ENCODE results near the gene LARGE1. TPM values are rescaled to one million over a fixed set of nuclear protein-coding genes. Genes with fewer than 3 reads are reported as not detected.

LARGE1 gene
- total and polyA plus RNA-seq, 2 of the 13 experiments (the other 11 are each of a cell fraction or from before 2014, with no cell fraction given) = 8.4 to 11.0 TPM

- TF ChIP-seq ARID4A (CRISPR knock-in tag; IDR thresholded peaks at IDR 0.05; ENCODE audit: borderline replicate concordance) (no peak), CREB1 (IDR thresholded peaks at IDR 0.05) (no peak), CREB1 (CRISPR knock-in tag; IDR thresholded peaks at IDR 0.05) (no peak), ZNF337 (CRISPR knock-in tag; IDR thresholded peaks at IDR 0.05; ENCODE audit: borderline replicate concordance, low read depth) (no peak), KDM2A (CRISPR knock-in tag; IDR thresholded peaks at IDR 0.05; ENCODE audit: borderline replicate concordance, low read depth) (no peak), FOXK2 (IDR thresholded peaks at IDR 0.05) (no peak)
- TF ChIP-seq, protein P1, sequence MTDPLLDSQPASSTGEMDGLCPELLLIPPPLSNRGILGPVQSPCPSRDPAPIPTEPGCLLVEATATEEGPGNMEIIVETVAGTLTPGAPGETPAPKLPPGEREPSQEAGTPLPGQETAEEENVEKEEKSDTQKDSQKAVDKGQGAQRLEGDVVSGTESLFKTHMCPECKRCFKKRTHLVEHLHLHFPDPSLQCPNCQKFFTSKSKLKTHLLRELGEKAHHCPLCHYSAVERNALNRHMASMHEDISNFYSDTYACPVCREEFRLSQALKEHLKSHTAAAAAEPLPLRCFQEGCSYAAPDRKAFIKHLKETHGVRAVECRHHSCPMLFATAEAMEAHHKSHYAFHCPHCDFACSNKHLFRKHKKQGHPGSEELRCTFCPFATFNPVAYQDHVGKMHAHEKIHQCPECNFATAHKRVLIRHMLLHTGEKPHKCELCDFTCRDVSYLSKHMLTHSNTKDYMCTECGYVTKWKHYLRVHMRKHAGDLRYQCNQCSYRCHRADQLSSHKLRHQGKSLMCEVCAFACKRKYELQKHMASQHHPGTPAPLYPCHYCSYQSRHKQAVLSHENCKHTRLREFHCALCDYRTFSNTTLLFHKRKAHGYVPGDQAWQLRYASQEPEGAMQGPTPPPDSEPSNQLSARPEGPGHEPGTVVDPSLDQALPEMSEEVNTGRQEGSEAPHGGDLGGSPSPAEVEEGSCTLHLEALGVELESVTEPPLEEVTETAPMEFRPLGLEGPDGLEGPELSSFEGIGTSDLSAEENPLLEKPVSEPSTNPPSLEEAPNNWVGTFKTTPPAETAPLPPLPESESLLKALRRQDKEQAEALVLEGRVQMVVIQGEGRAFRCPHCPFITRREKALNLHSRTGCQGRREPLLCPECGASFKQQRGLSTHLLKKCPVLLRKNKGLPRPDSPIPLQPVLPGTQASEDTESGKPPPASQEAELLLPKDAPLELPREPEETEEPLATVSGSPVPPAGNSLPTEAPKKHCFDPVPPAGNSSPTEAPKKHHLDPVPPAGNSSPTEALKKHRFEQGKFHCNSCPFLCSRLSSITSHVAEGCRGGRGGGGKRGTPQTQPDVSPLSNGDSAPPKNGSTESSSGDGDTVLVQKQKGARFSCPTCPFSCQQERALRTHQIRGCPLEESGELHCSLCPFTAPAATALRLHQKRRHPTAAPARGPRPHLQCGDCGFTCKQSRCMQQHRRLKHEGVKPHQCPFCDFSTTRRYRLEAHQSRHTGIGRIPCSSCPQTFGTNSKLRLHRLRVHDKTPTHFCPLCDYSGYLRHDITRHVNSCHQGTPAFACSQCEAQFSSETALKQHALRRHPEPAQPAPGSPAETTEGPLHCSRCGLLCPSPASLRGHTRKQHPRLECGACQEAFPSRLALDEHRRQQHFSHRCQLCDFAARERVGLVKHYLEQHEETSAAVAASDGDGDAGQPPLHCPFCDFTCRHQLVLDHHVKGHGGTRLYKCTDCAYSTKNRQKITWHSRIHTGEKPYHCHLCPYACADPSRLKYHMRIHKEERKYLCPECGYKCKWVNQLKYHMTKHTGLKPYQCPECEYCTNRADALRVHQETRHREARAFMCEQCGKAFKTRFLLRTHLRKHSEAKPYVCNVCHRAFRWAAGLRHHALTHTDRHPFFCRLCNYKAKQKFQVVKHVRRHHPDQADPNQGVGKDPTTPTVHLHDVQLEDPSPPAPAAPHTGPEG (CRISPR knock-in tag; IDR thresholded peaks at IDR 0.05) = no peak
- TF ChIP-seq, protein P2, sequence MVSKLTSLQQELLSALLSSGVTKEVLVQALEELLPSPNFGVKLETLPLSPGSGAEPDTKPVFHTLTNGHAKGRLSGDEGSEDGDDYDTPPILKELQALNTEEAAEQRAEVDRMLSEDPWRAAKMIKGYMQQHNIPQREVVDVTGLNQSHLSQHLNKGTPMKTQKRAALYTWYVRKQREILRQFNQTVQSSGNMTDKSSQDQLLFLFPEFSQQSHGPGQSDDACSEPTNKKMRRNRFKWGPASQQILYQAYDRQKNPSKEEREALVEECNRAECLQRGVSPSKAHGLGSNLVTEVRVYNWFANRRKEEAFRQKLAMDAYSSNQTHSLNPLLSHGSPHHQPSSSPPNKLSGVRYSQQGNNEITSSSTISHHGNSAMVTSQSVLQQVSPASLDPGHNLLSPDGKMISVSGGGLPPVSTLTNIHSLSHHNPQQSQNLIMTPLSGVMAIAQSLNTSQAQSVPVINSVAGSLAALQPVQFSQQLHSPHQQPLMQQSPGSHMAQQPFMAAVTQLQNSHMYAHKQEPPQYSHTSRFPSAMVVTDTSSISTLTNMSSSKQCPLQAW (CRISPR knock-in tag; IDR thresholded peaks at IDR 0.05) = no peak
Observed at GRCh38 chr22:33666961-33667619, 253.2 kb downstream of the LARGE1 start (continued).
